ENCODE data around the gene KLF14. TPM values are rescaled to one million over a fixed set of nuclear protein-coding genes. Genes with fewer than 3 reads are reported as not detected.

Gene KLF14
- total and polyA plus RNA-seq, 2 donors (not counting 1 experiment from before 2014, with no cell fraction given), result 0.25 to 0.27 TPM

DNA sequence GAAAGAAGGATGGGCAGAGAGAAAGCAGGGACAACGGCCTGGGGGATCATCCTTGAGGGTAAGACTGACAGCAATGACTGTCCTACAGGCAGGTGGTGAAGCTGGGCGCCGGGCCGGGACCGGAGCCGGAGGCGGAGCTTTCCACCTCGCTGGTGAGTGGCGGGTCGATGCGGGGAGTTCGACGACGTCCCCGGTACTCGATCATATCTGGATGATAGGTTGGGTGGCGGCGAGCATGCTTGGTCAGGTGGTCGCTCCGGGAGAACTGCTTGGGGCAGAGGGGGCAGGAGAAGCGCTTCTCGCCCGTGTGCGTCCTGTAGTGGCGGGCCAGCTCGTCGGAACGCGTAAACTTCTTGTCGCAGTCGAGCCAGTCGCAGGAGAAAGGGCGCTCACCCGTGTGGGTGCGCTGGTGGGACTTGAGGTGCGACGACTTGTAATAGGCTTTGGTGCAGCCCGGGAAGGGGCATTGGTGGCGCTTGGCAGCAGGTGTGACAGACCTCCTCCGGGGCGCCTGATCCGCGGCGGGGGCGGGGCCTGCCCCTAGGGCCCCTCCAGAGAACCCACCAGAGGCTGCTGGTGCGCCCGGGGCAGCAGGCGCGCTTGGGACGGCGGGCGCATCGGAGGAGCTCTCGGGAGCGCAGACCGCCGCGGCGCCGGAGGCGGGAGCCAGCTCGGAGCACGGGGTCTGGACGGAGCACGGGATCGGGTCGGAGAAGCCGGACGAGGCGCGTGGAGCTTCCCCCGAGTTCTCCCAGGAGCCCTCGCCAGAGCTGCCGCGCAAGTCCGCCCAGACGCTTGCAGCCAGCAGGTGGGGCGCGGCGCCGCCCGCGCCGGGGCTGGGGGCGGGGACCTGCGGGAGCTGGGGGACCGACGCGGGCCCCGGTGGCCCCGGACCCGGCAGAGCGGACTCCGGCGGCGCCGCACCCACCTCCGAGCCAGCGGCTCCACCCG, 752 bp downstream of the KLF14 start:
- peaks cover 80% of the 10 kb centered on the region for H3K27me3 Mint-ChIP-seq

More for the DNA sequence above, 752 bp downstream of the KLF14 start:
- TF ChIP-seq, protein P1, sequence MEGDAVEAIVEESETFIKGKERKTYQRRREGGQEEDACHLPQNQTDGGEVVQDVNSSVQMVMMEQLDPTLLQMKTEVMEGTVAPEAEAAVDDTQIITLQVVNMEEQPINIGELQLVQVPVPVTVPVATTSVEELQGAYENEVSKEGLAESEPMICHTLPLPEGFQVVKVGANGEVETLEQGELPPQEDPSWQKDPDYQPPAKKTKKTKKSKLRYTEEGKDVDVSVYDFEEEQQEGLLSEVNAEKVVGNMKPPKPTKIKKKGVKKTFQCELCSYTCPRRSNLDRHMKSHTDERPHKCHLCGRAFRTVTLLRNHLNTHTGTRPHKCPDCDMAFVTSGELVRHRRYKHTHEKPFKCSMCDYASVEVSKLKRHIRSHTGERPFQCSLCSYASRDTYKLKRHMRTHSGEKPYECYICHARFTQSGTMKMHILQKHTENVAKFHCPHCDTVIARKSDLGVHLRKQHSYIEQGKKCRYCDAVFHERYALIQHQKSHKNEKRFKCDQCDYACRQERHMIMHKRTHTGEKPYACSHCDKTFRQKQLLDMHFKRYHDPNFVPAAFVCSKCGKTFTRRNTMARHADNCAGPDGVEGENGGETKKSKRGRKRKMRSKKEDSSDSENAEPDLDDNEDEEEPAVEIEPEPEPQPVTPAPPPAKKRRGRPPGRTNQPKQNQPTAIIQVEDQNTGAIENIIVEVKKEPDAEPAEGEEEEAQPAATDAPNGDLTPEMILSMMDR (IDR thresholded peaks at IDR 0.05), result peak; percentile 37
- TF ChIP-seq EZH2 (IDR thresholded peaks at IDR 0.05; ENCODE audit: borderline replicate concordance, insufficient read depth, low read depth, low read length, poor library complexity, severe bottlenecking), result no peak
- H3K4me2 ChIP-seq (replicated peaks; ENCODE audit: low read depth, low read length, poor library complexity, severe bottlenecking), result peak overlapping the region; percentile 81
- Mint-ChIP-seq H3K9me3 (ENCODE audit: insufficient read depth) (no peaks in the 10 kb centered on the region), H3K4me1 (peaks cover 10% of the 10 kb centered on the region), H3K4me3 (peak overlapping the region; percentile 81), H3K27ac (no peak overlapping the region)
- intact Hi-C loops (cut with micrococcal nuclease), result loop anchor here (1.0 to 10.0 kb wide), 4 partner anchors 25 to 661 kb away; partner anchors contain the start of genes COPG2, SSMEM1 and TMEM209
- H3K9me3 ChIP-seq (ENCODE audit: control extremely low read depth in 1 of 3, control insufficient read depth in 2 of 3, insufficient read depth in 1 of 3, low read length in 2 of 3), result peaks cover 0 to 17% (median 7%) of the 10 kb centered on the region in 3 donors
- peak overlapping the region; percentile 68 for H2AFZ ChIP-seq (ENCODE audit: insufficient read depth, low read depth, low read length, poor library complexity, severe bottlenecking)
- peak; percentile 76 for DNase-seq
- CTCF ChIA-PET, result interaction anchor here (1.5 to 3.6 kb wide), 4 partner anchors 9 to 663 kb away, joined by 3 to 46 read pairs (median 9); partner anchors contain the start of gene KLHDC10
- no peak overlapping the region for H3K27ac ChIP-seq (ENCODE audit: low read length in 2 of 2)
- H3K9ac ChIP-seq (ENCODE audit: low read length), result peak overlapping the region; percentile 68
- no peaks in the 10 kb centered on the region for H4K20me1 ChIP-seq (ENCODE audit: control insufficient read depth, insufficient read depth, low read length, poor library complexity, severe bottlenecking)
- 22% methylated on average over 98 of the region's 100 CpGs for WGBS (ENCODE audit: insufficient coverage)
- no peaks in the 10 kb centered on the region for H3K79me2 ChIP-seq (ENCODE audit: control insufficient read depth, insufficient read depth, low read length)
- H3K27me3 ChIP-seq (replicated peaks in 1 of 4; ENCODE audit: control extremely low read depth in 1 of 4, control insufficient read depth in 3 of 4, insufficient read depth in 4 of 4, low read length in 3 of 4), result peaks cover 0 to 64% (median 59%) of the 10 kb centered on the region in 4 experiments
- peak; percentile 80 for ATAC-seq (ENCODE audit: low read depth)
- POLR2A ChIA-PET, result interaction anchor here (1.1 kb wide), 1 partner anchor 25 kb away, joined by 4 read pairs; no protein-coding TSS in a partner anchor
- H3K36me3 ChIP-seq (replicated peaks in 1 of 2; ENCODE audit: control extremely low read depth in 1 of 2, control insufficient read depth in 1 of 2, extremely low read depth in 1 of 2, insufficient read depth in 2 of 2, low read length in 1 of 2), result no peaks in the 10 kb centered on the region
- H3K4me1 ChIP-seq (ENCODE audit: control insufficient read depth in 2 of 2, insufficient read depth in 2 of 2, low read length in 2 of 2), result peaks cover 9 to 16% of the 10 kb centered on the region in 2 donors
- peak overlapping the region in 3 of 5 experiments; percentile 62 to 72 (median 64) for H3K4me3 ChIP-seq (ENCODE audit: control extremely low read depth in 1 of 5, extremely low read depth in 1 of 5, insufficient read depth in 1 of 5, low read depth in 2 of 5, low read length in 4 of 5)
